B cell (primary cell): ENCODE data around the gene RASSF1.

ENCODE experiments used
- EZH2 ChIP-seq: IDR thresholded peaks from 2 replicates; pipeline ENCODE4 v1.6.1; 2012; ENCODE audit warnings: borderline replicate concordance, low read depth, mild to moderate bottlenecking, moderate library complexity, low read length; ENCODE audit not compliant: insufficient read depth, poor library complexity, severe bottlenecking
- TF ChIP-seq, protein P1 (sequence below): fragments of 200-600 bp; IDR thresholded peaks from one replicate; pipeline ENCODE4 v1.8.0; 2022; ENCODE audit warnings: antibody characterized with exemption, mild to moderate bottlenecking

DNA sequence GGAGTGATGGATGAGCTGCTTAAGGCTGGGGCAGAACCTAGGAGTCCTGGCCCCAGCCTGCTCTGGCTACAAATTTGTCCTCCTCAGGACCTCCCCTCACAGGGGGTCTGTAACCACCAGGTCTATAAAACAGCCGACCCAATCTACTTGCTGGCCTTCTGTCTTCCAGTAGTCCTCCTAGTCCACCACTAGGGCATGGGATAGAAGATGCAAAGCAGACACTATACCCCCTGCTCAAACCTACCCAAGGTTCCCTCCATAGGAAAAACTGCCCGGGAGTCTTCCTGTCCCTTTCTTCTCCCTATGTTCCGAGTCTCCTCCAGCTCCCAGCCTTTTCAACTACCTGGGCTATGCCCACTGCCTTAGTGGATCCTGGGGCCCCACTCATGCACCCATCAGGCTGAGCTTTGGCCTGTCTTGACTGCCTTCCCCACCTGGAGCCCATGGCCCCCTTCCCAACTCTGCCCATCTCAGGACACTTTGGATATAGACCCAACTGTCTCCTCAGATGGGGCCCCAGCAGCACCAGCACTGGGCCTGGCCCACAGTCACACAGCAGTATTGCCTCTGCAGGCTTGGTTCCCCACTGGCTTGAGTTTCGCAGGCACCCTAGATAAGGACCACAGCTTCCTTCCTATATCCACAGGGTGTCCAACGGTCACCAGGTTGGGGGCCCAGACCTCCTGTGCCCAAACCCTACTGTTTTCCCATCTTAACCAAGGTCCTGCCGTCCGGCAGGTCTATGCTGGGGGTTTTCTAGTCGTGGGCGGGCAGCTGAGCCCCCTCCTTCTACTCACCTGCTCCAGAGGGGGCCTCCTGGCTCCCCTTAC lies 42.5 kb downstream of the RASSF1 start:
- TF ChIP-seq, protein P1, sequence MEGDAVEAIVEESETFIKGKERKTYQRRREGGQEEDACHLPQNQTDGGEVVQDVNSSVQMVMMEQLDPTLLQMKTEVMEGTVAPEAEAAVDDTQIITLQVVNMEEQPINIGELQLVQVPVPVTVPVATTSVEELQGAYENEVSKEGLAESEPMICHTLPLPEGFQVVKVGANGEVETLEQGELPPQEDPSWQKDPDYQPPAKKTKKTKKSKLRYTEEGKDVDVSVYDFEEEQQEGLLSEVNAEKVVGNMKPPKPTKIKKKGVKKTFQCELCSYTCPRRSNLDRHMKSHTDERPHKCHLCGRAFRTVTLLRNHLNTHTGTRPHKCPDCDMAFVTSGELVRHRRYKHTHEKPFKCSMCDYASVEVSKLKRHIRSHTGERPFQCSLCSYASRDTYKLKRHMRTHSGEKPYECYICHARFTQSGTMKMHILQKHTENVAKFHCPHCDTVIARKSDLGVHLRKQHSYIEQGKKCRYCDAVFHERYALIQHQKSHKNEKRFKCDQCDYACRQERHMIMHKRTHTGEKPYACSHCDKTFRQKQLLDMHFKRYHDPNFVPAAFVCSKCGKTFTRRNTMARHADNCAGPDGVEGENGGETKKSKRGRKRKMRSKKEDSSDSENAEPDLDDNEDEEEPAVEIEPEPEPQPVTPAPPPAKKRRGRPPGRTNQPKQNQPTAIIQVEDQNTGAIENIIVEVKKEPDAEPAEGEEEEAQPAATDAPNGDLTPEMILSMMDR: no peak
- no peak for TF ChIP-seq EZH2
